MCF 10A (cell line): ENCODE results near the gene EHD3. TPM values are rescaled to one million over a fixed set of nuclear protein-coding genes. Genes with fewer than 3 reads are reported as not detected.
A peak's percentile ranks its signal among the peaks of the same experiment; 100 is the strongest.

Experiments used
- BruUV-seq: library from RNA; stranded (reverse); fragments of 400-500 nt; replicated peaks from 2 replicates; lab custom pipeline; 2021; lab: Mats Ljungman, UMichigan
- CTCF ChIA-PET: fragments of 300-600 bp; sonication (Branson Sonifier 250); formaldehyde crosslinking; extraction: SDS; loops from one replicate; lab custom pipeline; 2021; ENCODE audit warnings: antibody characterized with exemption, inconsistent platforms; lab: Yijun Ruan, JAX
- POLR2A ChIA-PET: fragments of 300-600, 350-650 bp; sonication (Branson Sonifier 250); formaldehyde crosslinking; extraction: SDS; loops from one replicate; lab custom pipeline; 2020; ENCODE audit warnings: antibody characterized with exemption, inconsistent platforms; lab: Yijun Ruan, JAX
- DNase-seq: peaks from one replicate; pipeline ENCODE4 v3.0.0-alpha.2; 2018; ENCODE audit not compliant: unreplicated experiment
- H3K27ac Mint-ChIP-seq: one replicate; pipeline ENCODE4 v1.8.0; 2022; ENCODE audit warnings: mild to moderate bottlenecking, low read depth, mixed read lengths; ENCODE audit not compliant: unreplicated experiment
- H3K27me3 Mint-ChIP-seq: one replicate; pipeline ENCODE4 v1.8.0; 2022; ENCODE audit warnings: mixed read lengths; ENCODE audit not compliant: insufficient read depth, unreplicated experiment
- H3K36me3 Mint-ChIP-seq: one replicate; pipeline ENCODE4 v1.8.0; 2022; ENCODE audit warnings: mild to moderate bottlenecking, moderate library complexity, mixed read lengths; ENCODE audit not compliant: insufficient read depth, unreplicated experiment
- H3K4me1 Mint-ChIP-seq: one replicate; pipeline ENCODE4 v1.8.0; 2022; ENCODE audit warnings: mixed read lengths; ENCODE audit not compliant: insufficient read depth, unreplicated experiment
- H3K4me3 Mint-ChIP-seq: one replicate; pipeline ENCODE4 v1.8.0; 2022; ENCODE audit warnings: mild to moderate bottlenecking, moderate library complexity, mixed read lengths; ENCODE audit not compliant: unreplicated experiment
- H3K9me3 Mint-ChIP-seq: one replicate; pipeline ENCODE4 v1.8.0; 2022; ENCODE audit warnings: mixed read lengths; ENCODE audit not compliant: unreplicated experiment
- CTCF ChIP-seq: fragments of 200-600 bp; IDR thresholded peaks from one replicate; pipeline ENCODE4 v1.8.0; 2022; ENCODE audit warnings: antibody characterized with exemption, mild to moderate bottlenecking; ENCODE audit not compliant: unreplicated experiment
- intact Hi-C: fragments of 100-400 bp; cut with micrococcal nuclease; formaldehyde crosslinking; loops from 2 replicates; pipeline ENCODE4 v1.14.1; 2022
- total RNA-seq: library from RNA; stranded (reverse); gene quantifications from 2 replicates; pipeline ENCODE4 v1.2.3, GENCODE V29; 2022

Gene EHD3
- total RNA-seq, 1 experiment from 2014 or later = 0.49 TPM

GRCh38 chr2:31233231-31233630 lies 721 bp upstream of the EHD3 start:
- Mint-ChIP-seq H3K4me3 (peak overlapping the region; percentile 64), H3K36me3 (no peaks in the 10 kb centered on the region), H3K9me3 (no peaks in the 10 kb centered on the region), H3K4me1 (peaks cover 4% of the 10 kb centered on the region), H3K27ac (no peak overlapping the region), H3K27me3 (peaks cover 54% of the 10 kb centered on the region)
- BruUV-seq = no TSS peak
- intact Hi-C loops = loop anchor here (1.0 to 5.0 kb wide), 2 partner anchors 99 to 202 kb away; no protein-coding TSS in a partner anchor
- ChIA-PET CTCF (interaction anchor here (0.6 to 1.2 kb wide), 6 partner anchors 16 to 653 kb away, joined by 3 to 6 read pairs (median 3); no protein-coding TSS in a partner anchor), POLR2A (interaction anchor here (0.6 to 0.7 kb wide), 2 partner anchors 17 to 1580 kb away, joined by 3 to 4 read pairs; no protein-coding TSS in a partner anchor)
- DNase-seq = no peak
- TF ChIP-seq CTCF = no peak

DNA sequence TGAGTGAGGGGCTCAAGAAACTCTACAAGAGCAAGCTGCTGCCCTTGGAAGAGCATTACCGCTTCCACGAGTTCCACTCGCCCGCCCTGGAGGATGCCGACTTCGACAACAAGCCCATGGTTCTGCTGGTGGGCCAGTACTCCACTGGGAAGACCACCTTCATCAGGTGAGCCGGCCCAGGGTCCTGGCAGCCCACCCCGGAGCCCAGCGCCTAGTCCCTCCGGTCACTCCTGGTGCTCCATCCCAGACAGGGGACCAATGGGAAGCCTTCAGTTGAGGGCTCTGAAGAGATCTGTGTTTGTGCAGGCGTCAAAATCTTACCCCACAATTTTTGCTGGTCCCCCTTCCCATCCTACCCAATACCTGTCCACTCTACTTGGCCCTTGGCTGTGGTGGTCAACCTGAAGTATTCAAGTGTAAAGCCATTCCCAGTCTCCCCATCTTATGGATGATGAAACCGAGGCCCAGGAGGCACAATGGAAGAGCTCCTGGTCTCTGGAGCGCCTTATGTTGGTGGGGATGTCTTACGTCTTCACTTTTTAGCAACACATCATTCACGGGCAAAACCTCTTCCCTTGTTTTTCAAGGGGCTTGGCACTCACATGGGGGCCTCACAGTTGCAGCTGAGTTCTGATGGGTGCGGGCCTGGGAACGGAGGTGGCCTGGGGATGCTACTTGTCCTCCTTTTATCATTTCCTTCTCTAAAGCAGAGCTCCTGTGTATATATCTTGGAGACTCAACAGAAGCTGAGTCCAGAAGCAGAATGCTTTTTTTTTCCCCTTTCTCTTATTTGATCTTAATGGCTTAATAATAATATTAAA lies 941 bp downstream of the EHD3 start:
- CTCF ChIA-PET = interaction anchor here (0.8 kb wide), 1 partner anchor 8 kb away, joined by 3 read pairs; no protein-coding TSS in a partner anchor

DNA sequence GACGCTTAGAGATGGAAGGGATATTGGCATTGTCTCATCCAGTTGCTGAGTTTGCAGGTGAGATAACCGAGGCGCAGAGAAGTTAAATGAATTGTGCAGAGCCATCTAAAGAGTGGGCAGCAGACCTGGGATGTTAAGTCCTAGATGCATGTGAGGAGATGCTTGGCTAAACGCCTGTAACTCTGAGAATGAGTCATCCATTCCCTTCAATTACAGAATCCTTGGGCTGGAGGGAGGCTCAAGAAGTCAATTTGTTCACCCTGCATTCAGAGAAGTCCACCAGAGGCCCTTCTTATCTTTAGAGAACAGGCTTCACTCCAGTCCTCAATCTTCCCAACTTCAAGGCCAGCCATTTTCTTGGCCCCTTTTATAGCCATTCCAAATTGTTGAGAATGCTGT lies 1.6 kb downstream of the EHD3 start:
- ChIA-PET POLR2A (no interaction called here), CTCF (no interaction called here)
- Mint-ChIP-seq H3K27me3 (peaks cover 31% of the 10 kb centered on the region), H3K9me3 (no peaks in the 10 kb centered on the region), H3K4me3 (no peak overlapping the region), H3K36me3 (no peaks in the 10 kb centered on the region), H3K4me1 (peaks cover 4% of the 10 kb centered on the region), H3K27ac (no peak overlapping the region)
- intact Hi-C loops = no loop called here
- BruUV-seq = no TSS peak
- no peak for TF ChIP-seq CTCF
- peak; percentile 56 for DNase-seq

More for the DNA sequence above, 941 bp downstream of the EHD3 start:
- intact Hi-C loops = loop anchor here (5.0 kb wide), 1 partner anchor 97 kb away; no protein-coding TSS in a partner anchor
- H3K27ac Mint-ChIP-seq = no peak overlapping the region
- POLR2A ChIA-PET = no interaction called here
- H3K27me3 Mint-ChIP-seq = peaks cover 38% of the 10 kb centered on the region
- BruUV-seq = no TSS peak
- no peaks in the 10 kb centered on the region for H3K36me3 Mint-ChIP-seq
- no peak for DNase-seq
- TF ChIP-seq CTCF = no peak
- H3K4me3 Mint-ChIP-seq = peak overlapping the region; percentile 64
- H3K4me1 Mint-ChIP-seq = peaks cover 4% of the 10 kb centered on the region
- H3K9me3 Mint-ChIP-seq = no peaks in the 10 kb centered on the region

- POLR2A ChIA-PET = interaction anchor here (0.6 kb wide), 2 partner anchors 202 to 480 kb away, joined by 4 read pairs; no protein-coding TSS in a partner anchor
- Mint-ChIP-seq H3K4me3 (no peak overlapping the region), H3K27me3 (peaks cover 20% of the 10 kb centered on the region), H3K27ac (no peak overlapping the region), H3K36me3 (no peaks in the 10 kb centered on the region), H3K9me3 (no peaks in the 10 kb centered on the region), H3K4me1 (peaks cover 4% of the 10 kb centered on the region)
- DNase-seq = no peak
- BruUV-seq = no TSS peak
- intact Hi-C loops = no loop called here
- no peak for TF ChIP-seq CTCF
- CTCF ChIA-PET = no interaction called here
Observed at GRCh38 chr2:31236433-31237205, 2.7 kb downstream of the EHD3 start.
